Vagina (tissue), 2 donors: ENCODE measurements around the gene SCFD1.

Experiments
- CTCF ChIP-seq, 3 experiments: fragments of 450-650 bp in 2 of 3; fragments of 200-600 bp in 1 of 3; sonication (generic) in 1 of 3; IDR thresholded peaks; one replicate each; pipeline ENCODE4 v1.5.1; 2017 to 2019; ENCODE audit warnings: antibody characterized with exemption in 3 of 3, mild to moderate bottlenecking in 2 of 3, moderate library complexity in 2 of 3
- POLR2A ChIP-seq, 2 donors: fragments of 450-650 bp; IDR thresholded peaks; one replicate each; pipeline ENCODE4 v1.6.1; 2017; ENCODE audit warnings: antibody characterized with exemption in 2 of 2, mild to moderate bottlenecking in 2 of 2, moderate library complexity in 2 of 2
- POLR2AphosphoS5 ChIP-seq, 2 donors: sonication (generic); formaldehyde crosslinking; IDR thresholded peaks; one replicate each; pipeline ENCODE4 v1.9.0; 2017; ENCODE audit warnings: antibody characterized with exemption in 2 of 2, mild to moderate bottlenecking in 2 of 2, low read depth in 1 of 2; ENCODE audit not compliant: insufficient read depth in 1 of 2

- TF ChIP-seq CTCF (IDR thresholded peaks at IDR 0.05): no peak
- TF ChIP-seq POLR2A (IDR thresholded peaks at IDR 0.05): no peak
- no peak for TF ChIP-seq POLR2AphosphoS5 (IDR thresholded peaks at IDR 0.05; ENCODE audit: insufficient read depth in 1 of 2, low read depth in 1 of 2)
These were observed 8.0 kb upstream of the SCFD1 start for GRCh38 chr14:30614155-30614554.
